Endothelial cell (in vitro differentiated cells): ENCODE measurements around the gene PPP6R2. TPM values are rescaled to one million over a fixed set of nuclear protein-coding genes. Genes with fewer than 3 reads are reported as not detected.

Experiments used
- DNase-seq: peaks from one replicate; pipeline ENCODE4 v3.0.0; 2021; ENCODE audit warnings: low spot score
- H3K27ac Mint-ChIP-seq: one replicate; pipeline ENCODE4 v1.8.0; 2021; ENCODE audit warnings: mixed read lengths, inconsistent platforms; ENCODE audit not compliant: unreplicated experiment
- H3K27me3 Mint-ChIP-seq: one replicate; pipeline ENCODE4 v1.8.0; 2021; ENCODE audit warnings: mild to moderate bottlenecking, moderate library complexity, mixed read lengths, inconsistent platforms; ENCODE audit not compliant: unreplicated experiment
- H3K36me3 Mint-ChIP-seq: one replicate; pipeline ENCODE4 v1.8.0; 2021; ENCODE audit warnings: mild to moderate bottlenecking, low read depth, mixed read lengths, inconsistent platforms; ENCODE audit not compliant: unreplicated experiment
- H3K4me1 Mint-ChIP-seq: one replicate; pipeline ENCODE4 v1.8.0; 2021; ENCODE audit warnings: mild to moderate bottlenecking, mixed read lengths, inconsistent platforms; ENCODE audit not compliant: unreplicated experiment
- H3K4me3 Mint-ChIP-seq: one replicate; pipeline ENCODE4 v1.8.0; 2021; ENCODE audit warnings: mild to moderate bottlenecking, mixed read lengths, inconsistent platforms; ENCODE audit not compliant: unreplicated experiment
- H3K9me3 Mint-ChIP-seq: one replicate; pipeline ENCODE4 v1.8.0; 2021; ENCODE audit warnings: mixed read lengths, inconsistent platforms; ENCODE audit not compliant: unreplicated experiment
- CTCF ChIP-seq: fragments of 200-600 bp; sonication (generic); IDR thresholded peaks from one replicate; pipeline ENCODE4 v1.5.0; 2021; ENCODE audit warnings: antibody characterized with exemption; ENCODE audit not compliant: unreplicated experiment
- total RNA-seq: library from RNA; stranded (reverse); fragmentation: NEBNext Ultra II Directional; extraction: Animal tissue kit (Norgen Biotek cat#: 25700); gene quantifications from one replicate; pipeline ENCODE4 v1.2.1, GENCODE V29; 2021; ENCODE audit not compliant: unreplicated experiment

The PPP6R2 gene
- total RNA-seq, 1 donor from 2014 or later = 50.9 TPM

- Mint-ChIP-seq H3K27ac (no peak overlapping the region), H3K4me1 (peaks cover 6% of the 10 kb centered on the region), H3K9me3 (no peaks in the 10 kb centered on the region), H3K27me3 (peaks cover 1% of the 10 kb centered on the region), H3K4me3 (no peak overlapping the region), H3K36me3 (peaks cover 19% of the 10 kb centered on the region)
- TF ChIP-seq CTCF = no peak
- no peak for DNase-seq
These were observed 71.5 kb downstream of the PPP6R2 start for GRCh38 chr22:50414476-50415248.

- H3K4me3 Mint-ChIP-seq = no peak overlapping the region
- no peak for TF ChIP-seq CTCF
- H3K9me3 Mint-ChIP-seq = no peaks in the 10 kb centered on the region
- DNase-seq = no peak
- peaks cover 24% of the 10 kb centered on the region for H3K36me3 Mint-ChIP-seq
- no peak overlapping the region for H3K27ac Mint-ChIP-seq
- peaks cover 5% of the 10 kb centered on the region for H3K4me1 Mint-ChIP-seq
- H3K27me3 Mint-ChIP-seq = peaks cover 1% of the 10 kb centered on the region
These were observed 72.3 kb downstream of the PPP6R2 start for GRCh38 chr22:50415426-50415825.

GRCh38 chr22:50416996-50417395, 73.9 kb downstream of the PPP6R2 start:
- H3K27me3 Mint-ChIP-seq = peaks cover 5% of the 10 kb centered on the region
- no peak for DNase-seq
- no peak for TF ChIP-seq CTCF
- H3K4me3 Mint-ChIP-seq = no peak overlapping the region
- H3K4me1 Mint-ChIP-seq = peaks cover 3% of the 10 kb centered on the region
- no peaks in the 10 kb centered on the region for H3K9me3 Mint-ChIP-seq
- no peak overlapping the region for H3K27ac Mint-ChIP-seq
- peaks cover 29% of the 10 kb centered on the region for H3K36me3 Mint-ChIP-seq

GRCh38 chr22:50417411-50418210, 74.5 kb downstream of the PPP6R2 start:
- no peak for DNase-seq
- H3K4me3 Mint-ChIP-seq = no peak overlapping the region

More at GRCh38 chr22:50417411-50418210, 74.5 kb downstream of the PPP6R2 start:
- TF ChIP-seq CTCF = no peak
- Mint-ChIP-seq H3K4me1 (peaks cover 3% of the 10 kb centered on the region), H3K36me3 (peaks cover 29% of the 10 kb centered on the region), H3K27ac (no peak overlapping the region), H3K27me3 (peaks cover 5% of the 10 kb centered on the region), H3K9me3 (no peaks in the 10 kb centered on the region)
